T follicular helper cell (primary cell): ENCODE measurements around the gene EFTUD2.

ENCODE experiments used
- DNase-seq: peaks from one replicate; pipeline ENCODE4 v3.0.0-alpha.2; 2020; ENCODE audit warnings: low read depth

EFTUD2 gene

DNA sequence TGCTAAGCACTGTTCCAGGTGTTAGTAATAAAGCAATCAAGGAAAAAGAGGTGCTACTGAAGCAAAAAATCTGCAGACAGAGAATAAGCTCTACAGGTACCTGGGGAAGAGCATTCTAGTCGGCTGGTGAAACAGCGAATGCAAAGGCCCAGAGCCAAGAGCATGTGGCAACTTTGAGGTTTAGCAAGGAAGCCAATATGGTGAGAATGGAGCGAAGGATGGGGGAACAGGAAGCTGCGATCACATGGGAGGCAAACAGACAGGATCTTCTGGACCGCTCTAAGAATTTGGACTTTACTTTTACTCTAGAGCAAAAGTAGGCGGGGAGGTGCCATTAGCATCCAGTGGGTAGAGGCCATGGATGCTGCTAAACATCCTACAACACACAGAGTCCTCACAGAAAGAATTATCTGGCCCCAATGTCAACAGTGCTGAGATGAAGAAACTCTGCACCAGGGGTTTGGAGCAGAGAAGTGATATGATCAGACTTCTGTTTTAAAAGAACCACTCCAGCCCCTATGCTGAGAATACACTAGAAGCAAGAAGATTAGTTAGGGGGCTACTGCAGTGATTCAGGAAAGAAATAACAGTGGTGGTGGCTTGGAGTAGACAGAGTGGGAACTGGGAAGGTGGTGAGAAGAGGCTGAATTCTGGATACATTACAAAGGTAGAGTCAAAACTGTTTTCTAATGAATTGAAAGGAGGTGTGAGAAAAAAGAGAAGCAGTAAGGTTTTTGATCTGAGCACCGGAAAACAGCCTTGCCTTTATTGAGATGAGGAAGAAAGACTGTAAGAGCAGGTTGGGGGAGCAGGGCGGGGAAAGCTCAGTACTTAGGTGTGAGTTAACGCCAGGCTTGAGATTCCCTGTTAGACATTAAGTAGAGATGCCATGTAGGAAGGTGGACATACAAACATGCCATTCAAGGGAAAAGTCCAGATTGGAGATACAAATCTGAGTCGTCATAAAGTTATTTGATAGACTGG, 11.0 kb downstream of the EFTUD2 start:
- DNase-seq = no peak

- no peak for DNase-seq
These were observed 12.2 kb downstream of the EFTUD2 start for GRCh38 chr17:44887016-44887415.

DNA sequence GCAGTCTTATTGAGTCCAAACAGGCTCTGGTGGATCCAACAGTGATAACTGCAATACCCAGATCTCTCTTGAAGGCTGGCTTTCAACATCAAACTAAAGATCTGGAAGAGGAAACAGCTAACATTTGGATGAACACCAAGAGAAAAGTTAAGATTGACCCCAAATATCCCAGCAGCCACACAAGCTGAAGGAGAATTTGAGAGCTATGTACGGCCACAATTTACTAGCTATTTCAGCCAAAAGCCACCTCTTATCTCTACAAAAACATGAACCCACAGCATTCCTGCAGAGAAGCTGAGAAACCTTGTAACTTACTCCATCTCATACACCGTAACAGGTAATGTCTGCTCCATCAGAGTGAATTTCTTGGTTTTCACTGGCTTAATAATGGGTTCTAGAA, 14.3 kb downstream of the EFTUD2 start:
- no peak for DNase-seq

GRCh38 chr17:44881145-44881544, 18.1 kb downstream of the EFTUD2 start:
- no peak for DNase-seq

DNA sequence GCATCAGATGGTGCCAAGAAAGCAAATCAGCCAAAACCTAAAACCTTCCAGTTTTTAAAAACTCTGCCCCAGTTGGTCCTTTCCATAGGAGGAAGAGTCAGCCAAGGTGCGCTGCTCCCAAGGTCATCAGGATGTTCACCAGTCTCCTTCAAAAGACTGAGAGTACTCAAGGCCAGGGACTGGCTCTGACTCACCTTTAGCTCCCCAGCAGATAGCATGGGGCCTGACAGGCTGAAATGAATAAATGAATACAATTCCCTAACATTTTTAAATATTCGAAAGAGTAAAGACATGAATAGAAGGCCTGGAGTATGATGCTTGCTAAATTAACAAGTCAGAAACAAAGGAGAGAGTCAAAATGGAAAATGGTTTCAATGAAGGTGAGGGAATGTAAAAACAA, 19.2 kb downstream of the EFTUD2 start:
- no peak for DNase-seq

- DNase-seq = no peak
These were observed 19.9 kb downstream of the EFTUD2 start for GRCh38 chr17:44879376-44879775.

DNA sequence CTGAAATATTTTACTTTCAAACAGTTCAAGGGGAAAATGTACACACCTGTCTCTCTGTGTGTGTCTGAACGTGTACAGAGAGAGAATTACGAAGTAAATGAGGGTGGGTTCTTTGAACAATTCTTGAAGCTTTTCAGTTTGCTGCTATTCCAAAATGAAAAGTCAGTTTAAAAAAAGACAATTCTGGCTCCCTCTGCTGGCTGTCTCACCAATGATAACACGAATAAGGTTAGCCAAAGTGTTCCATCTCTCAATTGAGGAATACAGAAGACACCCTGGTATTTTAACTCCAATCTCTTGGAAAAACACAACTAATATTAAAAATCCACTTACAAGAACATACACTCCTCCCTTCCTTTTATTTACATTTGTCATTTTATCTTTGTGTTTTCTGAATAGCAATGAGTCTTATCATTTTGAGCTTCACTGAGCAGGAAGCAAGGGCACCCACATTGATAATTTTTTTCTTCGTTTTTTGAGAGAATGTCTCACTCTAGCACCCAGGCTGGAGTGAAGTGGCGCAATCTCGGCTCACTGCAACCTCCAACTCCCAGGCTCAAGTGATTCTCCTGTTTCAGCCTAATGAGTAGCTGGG, 20.5 kb downstream of the EFTUD2 start:
- DNase-seq = no peak

GRCh38 chr17:44877121-44877520, 22.1 kb downstream of the EFTUD2 start:
- no peak for DNase-seq

DNA sequence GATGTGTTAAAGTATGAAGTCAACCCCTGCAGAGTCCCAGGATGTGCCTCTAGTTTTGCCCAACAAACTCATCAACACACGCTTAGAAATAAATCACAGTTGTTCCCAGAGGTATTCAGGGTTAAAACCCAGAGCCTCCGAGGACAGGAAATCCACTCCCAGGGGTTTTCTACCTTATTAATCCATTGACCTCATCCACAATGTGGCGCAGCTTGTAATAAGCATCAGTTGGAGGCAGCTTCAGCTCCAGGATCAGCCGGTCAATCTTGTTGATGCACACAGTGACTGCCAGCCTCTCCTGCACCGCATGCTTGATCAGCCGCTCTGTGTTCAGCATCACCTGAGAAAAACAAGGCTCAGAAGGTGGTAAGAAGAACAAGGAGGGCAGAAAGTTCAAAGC, 23.5 kb downstream of the EFTUD2 start:
- no peak for DNase-seq

GRCh38 chr17:44872131-44872768, 27.0 kb downstream of the EFTUD2 start:
- no peak for DNase-seq

DNA sequence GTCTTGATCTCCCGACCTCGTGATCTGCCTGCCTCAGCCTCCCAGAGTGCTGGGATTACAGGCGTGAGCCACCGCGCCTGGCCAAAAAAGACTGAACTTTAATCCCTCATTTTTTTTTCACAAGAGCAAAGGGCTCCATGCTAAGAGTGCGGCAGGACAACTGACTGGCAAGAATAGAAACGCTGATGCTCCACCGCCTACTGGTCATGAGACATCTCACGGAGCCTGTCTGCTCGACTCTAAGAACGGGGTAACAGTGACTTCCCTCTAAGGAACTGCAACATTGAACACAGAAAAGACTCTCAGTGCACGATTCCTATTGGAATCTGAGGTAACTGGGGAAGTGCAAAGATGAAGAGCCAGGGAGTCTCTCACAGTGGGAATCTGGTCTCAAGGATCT, 27.7 kb downstream of the EFTUD2 start:
- no peak for DNase-seq

DNA sequence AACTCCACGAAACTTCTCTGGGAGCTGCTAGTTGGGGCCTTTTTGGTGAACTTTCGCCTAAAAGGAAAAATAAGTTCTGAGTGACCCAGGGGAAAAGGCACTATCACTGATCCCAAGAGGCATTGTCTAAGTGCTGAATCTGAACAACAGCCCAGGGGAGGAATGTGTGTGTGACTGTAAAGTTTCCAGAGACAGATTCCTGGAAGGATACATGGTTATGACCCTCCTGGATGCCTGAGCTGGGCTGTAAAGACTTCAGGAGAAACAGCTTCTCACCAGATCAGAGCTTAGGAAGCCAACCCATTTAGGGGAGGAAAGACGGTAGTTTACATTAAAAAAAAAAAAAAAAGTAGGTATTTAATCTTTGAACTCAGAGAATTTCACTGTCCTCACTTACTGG, 31.4 kb downstream of the EFTUD2 start:
- no peak for DNase-seq

DNA sequence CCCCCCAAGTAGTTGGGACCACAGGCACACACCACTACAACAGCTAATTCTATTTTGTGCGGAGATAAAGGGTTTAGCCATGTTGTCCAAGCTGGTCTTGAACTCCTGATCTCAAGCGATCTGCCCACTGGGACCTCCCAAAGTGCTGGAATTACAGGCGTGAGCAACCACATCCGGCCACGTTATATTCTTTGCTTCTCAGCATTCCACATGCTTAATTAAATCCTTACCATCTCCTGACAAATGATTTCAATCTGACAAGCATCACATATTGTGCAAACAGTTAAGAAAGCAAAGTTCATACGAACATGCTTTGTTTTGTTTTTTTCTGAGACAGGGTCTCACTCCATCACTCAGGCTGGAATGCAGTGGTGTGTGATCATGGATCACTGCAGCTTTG, 33.3 kb downstream of the EFTUD2 start:
- no peak for DNase-seq

GRCh38 chr17:44865231-44865660, 34.0 kb downstream of the EFTUD2 start:
- DNase-seq = peak; percentile 57

DNA sequence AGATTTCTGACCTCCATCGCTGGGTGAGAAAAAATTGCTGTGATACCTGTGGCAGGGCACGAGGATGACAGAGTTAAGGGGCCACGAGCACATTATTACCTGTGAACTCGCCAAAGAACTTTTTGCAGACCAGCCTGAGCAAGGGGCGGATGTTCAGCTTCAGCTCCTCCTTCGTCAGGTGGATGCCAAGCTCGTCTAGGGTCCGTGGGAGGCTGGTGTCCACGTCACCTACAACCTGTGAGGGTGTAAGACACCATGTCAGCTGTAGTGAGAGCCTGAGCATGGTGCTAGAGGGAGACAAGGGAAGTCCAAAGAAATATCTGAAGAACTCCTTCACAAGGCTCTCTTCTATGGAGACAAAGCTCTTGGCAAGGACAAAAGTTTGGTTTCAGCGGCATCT, 34.4 kb downstream of the EFTUD2 start:
- DNase-seq = no peak

DNA sequence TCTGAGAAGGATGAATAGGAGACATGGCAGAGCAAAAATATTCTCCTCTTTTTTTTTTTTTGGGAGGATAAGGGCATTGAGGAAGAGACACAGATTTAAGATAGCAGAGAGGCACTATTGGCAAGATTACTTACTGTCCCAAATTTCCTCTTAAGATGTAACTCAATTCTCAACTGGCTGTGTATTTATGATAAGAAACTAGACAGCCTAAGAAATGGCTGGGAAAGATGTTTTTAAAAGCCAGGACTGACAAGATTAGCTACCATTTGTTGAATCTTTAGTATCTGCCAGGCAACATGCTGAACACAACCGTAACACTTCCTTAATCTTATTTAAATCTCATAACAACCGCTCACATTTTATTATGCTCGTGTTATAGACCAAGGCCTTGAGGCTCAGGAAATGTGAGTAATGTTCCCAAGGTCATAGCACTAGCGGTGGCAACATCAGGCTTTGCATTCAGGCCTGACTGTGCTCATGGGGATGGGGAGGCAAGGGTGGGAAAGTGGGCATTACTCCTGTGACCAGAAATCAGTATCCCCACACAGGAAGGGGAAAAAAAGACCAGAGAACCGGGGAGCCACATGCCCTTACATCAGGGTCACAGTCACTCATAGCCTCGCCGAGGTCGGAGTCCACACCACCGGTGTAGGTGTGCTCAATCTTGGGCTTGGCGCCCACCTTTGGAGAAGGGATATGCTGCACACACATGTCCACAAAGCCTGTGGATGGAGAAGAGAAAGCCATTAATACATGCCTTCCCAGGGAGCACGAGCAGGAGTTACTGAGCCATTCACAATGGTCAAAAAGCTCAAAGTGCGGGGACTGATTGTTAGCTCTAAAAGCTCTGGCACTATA, 36.0 kb downstream of the EFTUD2 start:
- DNase-seq = no peak

GRCh38 chr17:44862278-44862914, 36.8 kb downstream of the EFTUD2 start:
- DNase-seq = no peak

- DNase-seq = no peak
These were observed 39.5 kb downstream of the EFTUD2 start for GRCh38 chr17:44859701-44860100.

DNA sequence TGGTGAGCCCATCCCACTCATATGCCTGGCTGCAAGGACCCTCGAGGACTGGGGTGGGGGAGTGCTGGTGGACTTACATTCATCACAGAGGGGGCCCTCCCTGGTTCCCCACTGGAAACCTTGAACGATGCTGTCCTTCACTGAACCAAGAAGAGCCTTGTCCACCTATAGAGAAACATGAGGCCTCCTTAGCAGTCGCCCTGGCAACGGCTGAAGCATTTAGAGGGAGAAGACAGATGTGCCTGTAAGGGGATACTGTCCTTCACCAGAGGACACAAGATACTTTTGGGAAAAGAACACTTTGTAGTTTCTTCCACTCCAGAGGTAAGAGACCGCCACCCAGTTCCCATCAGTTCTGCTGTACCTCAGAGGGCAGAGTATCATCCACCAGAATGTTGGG, 45.1 kb downstream of the EFTUD2 start:
- DNase-seq = no peak

- no peak for DNase-seq
These were observed 48.6 kb downstream of the EFTUD2 start for GRCh38 chr17:44850612-44851011.

- no peak for DNase-seq
These were observed 49.2 kb downstream of the EFTUD2 start for GRCh38 chr17:44850025-44850424.
